ENCODE data around the gene GAS6.
"Not testable (repeated sequence)": the region's sequence is repeated elsewhere in the genome, so short reads cannot be mapped to it uniquely, and the experiment has no call there.

Gene GAS6

GRCh38 chr13:113806104-113806471 is 57.8 kb downstream of the GAS6 start:
- no peak for DNase-seq (ENCODE audit: low read depth in 2 of 2)

GRCh38 chr13:113805431-113806103 is 58.3 kb downstream of the GAS6 start:
- DNase-seq (ENCODE audit: low read depth in 2 of 2) = no peak

- no peak for DNase-seq (ENCODE audit: low read depth in 2 of 2)
Measured at GRCh38 chr13:113804703-113805430, 59.0 kb downstream of the GAS6 start.

GRCh38 chr13:113804017-113804702 is 59.7 kb downstream of the GAS6 start:
- peak; percentile 13 to 30 for DNase-seq (ENCODE audit: low read depth in 2 of 2)

GRCh38 chr13:113803409-113804016 is 60.4 kb downstream of the GAS6 start:
- DNase-seq (ENCODE audit: low read depth in 2 of 2) = no peak

GRCh38 chr13:113802761-113803160 is 61.1 kb downstream of the GAS6 start:
- no peak for DNase-seq (ENCODE audit: low read depth in 2 of 2)

- DNase-seq (ENCODE audit: low read depth in 2 of 2) = peak; percentile 60
Measured at GRCh38 chr13:113802090-113802531, 61.8 kb downstream of the GAS6 start.

DNA sequence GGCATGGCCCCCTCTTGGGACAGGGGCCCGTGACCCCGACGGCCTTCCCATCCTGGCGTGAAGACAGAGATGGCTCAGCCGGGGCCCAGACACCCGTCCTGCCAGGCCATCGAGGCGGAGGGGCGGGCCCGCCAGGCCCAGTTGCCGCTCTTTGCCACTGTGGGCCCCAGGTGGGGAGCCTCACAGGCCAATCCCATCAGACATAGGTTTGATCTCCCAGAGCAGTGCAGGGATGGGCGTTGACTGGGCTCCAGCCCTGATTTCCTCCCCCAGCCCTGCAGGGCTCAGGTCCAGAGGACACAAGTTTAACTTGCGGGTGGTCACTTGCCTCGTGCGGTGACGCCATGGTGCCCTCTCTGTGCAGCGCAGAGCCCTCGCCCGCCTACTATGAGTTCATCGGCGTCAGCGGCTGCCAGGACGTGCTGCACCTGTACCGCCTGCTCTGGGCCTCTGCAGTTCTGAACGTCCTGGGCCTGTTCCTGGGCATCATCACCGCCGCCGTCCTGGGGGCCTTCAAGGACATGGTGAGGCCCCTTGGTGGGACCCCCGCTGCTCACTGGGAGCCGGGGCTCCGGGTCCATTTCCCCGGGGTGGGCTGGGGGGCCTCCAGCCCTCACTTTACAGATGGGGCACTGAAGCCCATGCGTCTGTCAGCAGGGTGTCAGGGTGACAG is 62.5 kb downstream of the GAS6 start:
- DNase-seq (ENCODE audit: low read depth in 2 of 2) = no peak

- no peak for DNase-seq (ENCODE audit: low read depth in 2 of 2)
Measured at GRCh38 chr13:113800576-113800926, 63.3 kb downstream of the GAS6 start.

- no peak for DNase-seq (ENCODE audit: low read depth in 2 of 2)
Measured at GRCh38 chr13:113798200-113798811, 65.6 kb downstream of the GAS6 start.

GRCh38 chr13:113796964-113797676 is 66.8 kb downstream of the GAS6 start:
- no peak for DNase-seq (ENCODE audit: low read depth in 2 of 2)

DNA sequence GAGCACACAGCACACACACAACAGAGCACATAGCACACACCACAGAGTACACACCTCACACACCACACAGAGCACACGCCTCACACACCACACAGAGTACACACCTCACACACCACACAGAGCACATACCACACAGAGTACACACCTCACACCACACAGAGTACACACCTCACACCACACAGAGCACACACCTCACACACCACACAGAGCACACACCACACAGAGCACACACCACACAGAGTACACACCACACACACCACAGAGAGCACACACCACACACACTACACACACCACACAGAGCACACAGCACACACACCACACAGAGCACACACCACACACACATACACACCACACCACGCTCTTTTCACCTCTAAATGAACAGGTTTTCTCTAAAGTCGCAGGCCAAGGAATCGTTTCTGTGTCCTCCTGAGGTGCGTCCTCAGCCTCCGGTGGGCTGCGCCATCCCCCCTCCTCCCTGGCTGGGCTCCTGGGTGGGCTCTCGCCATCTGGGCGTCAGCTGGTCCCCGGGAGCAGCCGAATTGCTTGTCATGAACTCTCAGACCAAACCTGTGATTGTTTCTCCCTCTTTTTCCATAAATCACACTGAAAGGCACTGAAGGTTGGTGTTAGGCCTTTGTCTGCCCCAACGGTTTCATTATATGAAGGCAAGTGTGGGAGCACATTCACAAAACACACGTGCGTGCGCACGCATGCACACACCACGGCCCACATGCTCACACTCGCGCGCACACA is 67.5 kb downstream of the GAS6 start:
- DNase-seq (ENCODE audit: low read depth in 2 of 2) = no peak

GRCh38 chr13:113795362-113795761 is 68.5 kb downstream of the GAS6 start:
- not testable (repeated sequence) for DNase-seq (ENCODE audit: low read depth in 2 of 2)

DNA sequence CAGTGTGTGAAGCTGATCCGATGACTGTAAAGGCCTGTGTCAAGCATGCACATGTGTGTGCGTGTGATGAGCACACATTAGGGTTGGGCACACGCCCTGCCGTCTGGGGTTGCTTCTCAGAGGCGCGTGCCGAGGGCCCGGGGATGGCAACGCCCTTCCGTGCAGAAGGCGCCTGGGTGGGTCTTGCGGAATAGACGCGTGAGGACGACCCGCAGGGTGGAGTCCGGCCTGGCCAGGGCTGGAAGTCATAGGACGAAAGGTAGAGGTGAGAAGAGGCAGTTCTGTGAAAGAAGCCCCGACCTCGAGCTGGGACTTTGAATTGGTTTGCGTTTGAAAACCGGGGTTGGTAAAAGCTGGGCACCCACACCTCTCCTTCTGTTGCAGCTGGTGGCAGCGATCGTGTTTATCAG is 69.1 kb downstream of the GAS6 start:
- no peak for DNase-seq (ENCODE audit: low read depth in 2 of 2)

GRCh38 chr13:113794086-113794485 is 69.8 kb downstream of the GAS6 start:
- DNase-seq (ENCODE audit: low read depth in 2 of 2) = no peak

- DNase-seq (ENCODE audit: low read depth in 2 of 2) = no peak
Measured at GRCh38 chr13:113793718-113794085, 70.2 kb downstream of the GAS6 start.

GRCh38 chr13:113792886-113793717 is 70.8 kb downstream of the GAS6 start:
- no peak for DNase-seq (ENCODE audit: low read depth in 2 of 2)

DNA sequence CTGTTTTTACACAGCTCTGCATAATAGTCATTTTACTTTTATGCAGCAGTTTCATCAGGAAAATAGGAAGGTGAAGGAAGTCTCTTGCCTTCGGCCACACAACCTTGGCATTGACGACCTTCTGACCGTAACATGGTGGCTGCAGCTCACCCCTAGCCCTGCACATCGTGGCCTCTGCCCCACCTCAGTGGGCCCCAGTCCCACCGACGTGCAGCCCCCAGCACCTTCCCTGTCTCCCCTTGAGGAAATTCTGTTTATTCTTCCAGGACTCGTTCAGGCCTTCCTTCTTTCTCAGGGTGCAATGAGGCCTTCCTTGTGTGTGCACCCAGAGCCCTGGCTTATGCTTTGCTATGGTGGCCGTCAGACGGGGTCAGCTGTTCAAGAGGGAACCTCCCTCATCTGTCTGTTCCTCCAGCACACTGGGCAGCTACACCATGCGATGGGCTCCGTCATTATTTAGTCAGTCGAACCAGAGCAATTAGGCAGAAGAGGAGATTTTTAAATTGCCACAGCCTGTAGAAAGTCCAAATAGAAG is 71.6 kb downstream of the GAS6 start:
- no peak for DNase-seq (ENCODE audit: low read depth in 2 of 2)

DNA sequence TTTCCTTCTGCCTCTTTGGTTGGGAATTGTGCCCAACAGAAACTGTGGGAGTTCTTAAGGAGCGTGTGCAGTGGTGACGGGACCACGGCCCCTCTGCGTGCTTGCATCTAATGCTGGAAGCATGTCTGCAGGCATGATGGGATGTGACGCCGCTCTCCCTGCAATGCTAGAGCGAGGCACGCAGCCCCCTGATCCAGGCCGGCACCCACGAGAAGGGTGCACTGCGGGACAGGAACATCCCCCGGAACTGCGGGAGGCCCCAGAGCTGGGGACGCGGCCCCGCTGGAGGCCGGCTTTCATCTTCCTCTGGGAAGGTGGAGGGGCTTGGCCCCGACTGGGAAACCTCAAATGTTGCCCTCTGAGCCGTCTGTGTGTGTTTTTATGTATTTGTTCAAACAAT is 72.1 kb downstream of the GAS6 start:
- DNase-seq (ENCODE audit: low read depth in 2 of 2) = no peak
